HepG2 (cell line): Measurements from ENCODE around the gene DHRS1. TPM values are rescaled to one million over a fixed set of nuclear protein-coding genes. Genes with fewer than 3 reads are reported as not detected.

ENCODE experiments used
- DPF2 ChIP-seq: sonication (generic); formaldehyde crosslinking; IDR thresholded peaks from 2 replicates; pipeline ENCODE4 v1.4.0; 2020; ENCODE audit warnings: mild to moderate bottlenecking, low read depth, missing genetic modification reagents, borderline replicate concordance
- HNRNPH1 ChIP-seq: fragments of 200-400 bp; formaldehyde crosslinking; optimal IDR thresholded peaks from 2 replicates; pipeline ENCODE3; 2017; ENCODE audit warnings: mild to moderate bottlenecking, low read depth, low read length
- KAT8 ChIP-seq: IDR thresholded peaks from 2 replicates; pipeline ENCODE4 v1.6.1; 2016; ENCODE audit warnings: missing genetic modification reagents, missing compliant biosample characterization
- KLF13 ChIP-seq: sonication (generic); formaldehyde crosslinking; IDR thresholded peaks from 2 replicates; pipeline ENCODE4 v1.4.0; 2020; ENCODE audit warnings: mild to moderate bottlenecking, missing genetic modification reagents
- MEIS1 ChIP-seq: sonication (generic); formaldehyde crosslinking; IDR thresholded peaks from 2 replicates; pipeline ENCODE4 v1.9.0; 2021; ENCODE audit warnings: mild to moderate bottlenecking, missing genetic modification reagents, moderate library complexity, borderline replicate concordance
- MTA1 ChIP-seq: sonication (generic); formaldehyde crosslinking; IDR thresholded peaks from 2 replicates; pipeline ENCODE4 v1.4.0; 2020; ENCODE audit warnings: missing genetic modification reagents, mild to moderate bottlenecking, borderline replicate concordance
- NCOA1 ChIP-seq: sonication (generic); formaldehyde crosslinking; IDR thresholded peaks from 2 replicates; pipeline ENCODE4 v1.9.0; 2021; ENCODE audit warnings: missing genetic modification reagents
- PRPF4 ChIP-seq: fragments of 200-400 bp; formaldehyde crosslinking; IDR thresholded peaks from 2 replicates; pipeline ENCODE4 v1.6.1; 2016; ENCODE audit warnings: low read length, low read depth; ENCODE audit not compliant: poor library complexity, severe bottlenecking
- RBM39 ChIP-seq: fragments of 200-400 bp; formaldehyde crosslinking; IDR thresholded peaks from one replicate; pipeline ENCODE4 v1.6.1; 2018; ENCODE audit warnings: antibody characterized with exemption, mild to moderate bottlenecking, low read depth, low read length; ENCODE audit not compliant: poor library complexity, severe bottlenecking
- SALL2 ChIP-seq: sonication (generic); formaldehyde crosslinking; IDR thresholded peaks from 2 replicates; pipeline ENCODE4 v1.8.1; 2023; ENCODE audit warnings: mild to moderate bottlenecking, missing genetic modification reagents, inconsistent platforms
- SIN3A ChIP-seq: IDR thresholded peaks from 2 replicates; pipeline ENCODE4 v1.6.1; 2011; ENCODE audit warnings: low read depth, mild to moderate bottlenecking, control low read depth, low read length, borderline replicate concordance
- SOX6 ChIP-seq, 2 experiments: fragments of 450-650 bp in 1 of 2; sonication (generic) in 1 of 2; formaldehyde crosslinking in 1 of 2; IDR thresholded peaks; 2 replicates each; pipeline versions ENCODE4 v1.4.0 to v1.6.1; 2017 to 2020; ENCODE audit warnings: antibody characterized with exemption in 1 of 2, mild to moderate bottlenecking in 1 of 2, missing genetic modification reagents in 1 of 2
- SP140L ChIP-seq: sonication (generic); formaldehyde crosslinking; IDR thresholded peaks from 2 replicates; pipeline ENCODE4 v1.4.0; 2020; ENCODE audit warnings: missing genetic modification reagents, borderline replicate concordance
- YEATS2 ChIP-seq: sonication (generic); formaldehyde crosslinking; IDR thresholded peaks from 2 replicates; pipeline ENCODE4 v1.4.0; 2020; ENCODE audit warnings: missing genetic modification reagents, borderline replicate concordance
- ZBTB26 ChIP-seq: IDR thresholded peaks from 2 replicates; pipeline ENCODE4 v1.6.1; 2016; ENCODE audit warnings: missing compliant biosample characterization, missing genetic modification reagents, borderline replicate concordance
- ZFYVE20 ChIP-seq: sonication (generic); formaldehyde crosslinking; IDR thresholded peaks from 2 replicates; pipeline ENCODE4 v1.8.0; 2023; ENCODE audit warnings: low read depth, mild to moderate bottlenecking, moderate library complexity, missing genetic modification reagents, borderline replicate concordance
- ZNF333 ChIP-seq: sonication (generic); formaldehyde crosslinking; IDR thresholded peaks from 2 replicates; pipeline ENCODE4 v1.4.0; 2020; ENCODE audit warnings: mild to moderate bottlenecking, missing genetic modification reagents, borderline replicate concordance
- ZNF547 ChIP-seq: sonication (generic); formaldehyde crosslinking; IDR thresholded peaks from 2 replicates; pipeline ENCODE4 v1.5.1; 2020; ENCODE audit warnings: mild to moderate bottlenecking, missing genetic modification reagents
- ZNF577 ChIP-seq: sonication (generic); formaldehyde crosslinking; IDR thresholded peaks from 2 replicates; pipeline ENCODE4 v1.4.0; 2020; ENCODE audit warnings: mild to moderate bottlenecking, low read depth, missing genetic modification reagents, borderline replicate concordance
- ZNF619 ChIP-seq: sonication (generic); formaldehyde crosslinking; IDR thresholded peaks from 2 replicates; pipeline ENCODE4 v1.4.0; 2020; ENCODE audit warnings: mild to moderate bottlenecking, missing genetic modification reagents
- ZNF761 ChIP-seq: sonication (generic); formaldehyde crosslinking; conservative IDR thresholded peaks from 2 replicates; pipeline ENCODE4 v1.4.0; 2020; ENCODE audit warnings: mild to moderate bottlenecking, missing genetic modification reagents
- ZNF850 ChIP-seq: sonication (generic); formaldehyde crosslinking; conservative IDR thresholded peaks from 2 replicates; pipeline ENCODE4 v1.9.0; 2021; ENCODE audit warnings: mild to moderate bottlenecking, missing genetic modification reagents
- polyA plus RNA-seq, 8 experiments: library from polyadenylated mRNA; depleted of rRNA in 3 of 8; stranded (reverse) in 7 of 8; unstranded in 1 of 8; fragments of >200 nt; fragmentation: Illumina TruSeq in 4 of 8; extraction: Trizol in 4 of 8; gene quantifications; 2 replicates each; pipeline versions ENCODE4 v1.2.1 to v1.2.3, GENCODE V29; 2011 to 2016; ENCODE audit warnings: low read depth in 4 of 8, missing spikeins in 1 of 8, mixed read lengths in 1 of 8; ENCODE audit not compliant: insufficient read depth in 1 of 8
- total RNA-seq, 5 experiments: library from RNA; depleted of rRNA; stranded (reverse); fragments of >200 nt; fragmentation: Illumina TruSeq; extraction: Trizol; gene quantifications; 2 replicates each; pipeline ENCODE4 v1.2.3, GENCODE V29; 2016; ENCODE audit warnings: low read depth in 1 of 5
- TF ChIP-seq, protein P1 (sequence below): sonication (generic); formaldehyde crosslinking; IDR thresholded peaks from 2 replicates; pipeline ENCODE4 v1.4.0; 2020; ENCODE audit warnings: missing genetic modification reagents

The DHRS1 gene
- total and polyA plus RNA-seq, 2 of the 13 experiments (the other 11 are each of a cell fraction or from before 2014, with no cell fraction given): 49.8 to 60.8 TPM

DNA sequence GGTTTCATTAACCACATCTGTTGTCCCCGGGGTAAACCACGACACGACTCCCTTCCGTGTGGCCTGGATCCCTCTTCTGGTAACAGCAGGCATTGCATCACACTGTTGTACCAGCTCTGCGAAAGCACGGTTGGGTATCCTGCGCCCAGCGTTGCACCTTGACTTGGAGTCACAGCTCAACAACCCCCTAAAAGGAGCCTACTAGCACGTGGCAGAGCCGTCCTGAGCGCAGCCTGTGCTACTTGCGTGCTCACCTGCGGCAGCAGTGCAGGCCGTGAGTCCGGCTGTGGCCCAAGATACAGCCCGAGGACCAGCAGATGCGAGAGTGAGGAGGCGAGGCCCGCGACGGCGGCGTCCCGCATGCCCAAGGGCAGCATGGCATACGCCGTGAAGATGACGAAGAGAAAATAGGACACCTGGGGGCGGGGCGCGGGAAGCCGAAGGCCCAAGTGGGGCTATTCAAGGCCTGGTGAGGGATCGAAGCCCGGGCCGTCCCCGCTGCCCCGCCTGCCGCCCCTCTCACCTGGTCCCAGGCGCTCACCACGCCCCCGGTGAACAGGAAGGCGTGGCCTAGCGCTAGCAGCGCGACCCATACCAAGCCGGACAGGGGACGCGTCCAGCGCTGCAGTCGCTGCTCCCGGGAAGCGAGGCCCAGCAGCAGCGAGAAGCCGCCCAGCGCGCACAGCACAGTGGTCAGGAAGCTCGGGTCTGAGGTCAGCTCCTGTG lies 32.9 kb upstream of the DHRS1 start (continued):
- TF ChIP-seq ZNF850 (CRISPR knock-in tag) (no peak), MTA1 (CRISPR knock-in tag) (peak; percentile 95; the same call in 1 of the 2 replicates), DPF2 (CRISPR knock-in tag) (peak; percentile 22), SALL2 (CRISPR knock-in tag) (no peak), PRPF4 (no peak), ZBTB26 (peak; percentile 84), ZFYVE20 (CRISPR knock-in tag) (peak; percentile 96), NCOA1 (CRISPR knock-in tag) (peak; percentile 98), SOX6 (IDR thresholded peaks at IDR 0.05) (no peak), SOX6 (CRISPR knock-in tag; IDR thresholded peaks at IDR 0.05) (peak; percentile 63), ZNF761 (CRISPR knock-in tag) (peak; percentile 99), HNRNPH1 (no peak), KAT8 (CRISPR knock-in tag) (peak; percentile 71; the same call in 1 of the 2 replicates), MEIS1 (CRISPR knock-in tag) (peak; percentile 95; the same call in 1 of the 2 replicates), ZNF619 (CRISPR knock-in tag) (peak; percentile 95; the same call in 1 of the 2 replicates), ZNF333 (CRISPR knock-in tag) (peak; percentile 96), ZNF547 (peak; percentile 97), RBM39 (peak; percentile 17), SP140L (peak; percentile 84; the same call in 1 of the 2 replicates), KLF13 (CRISPR knock-in tag) (peak; percentile 99), YEATS2 (CRISPR knock-in tag) (peak; percentile 87; the same call in 1 of the 2 replicates), ZNF577 (CRISPR knock-in tag) (no peak; the same call in 1 of the 2 replicates), SIN3A (no peak)
- TF ChIP-seq, protein P1, sequence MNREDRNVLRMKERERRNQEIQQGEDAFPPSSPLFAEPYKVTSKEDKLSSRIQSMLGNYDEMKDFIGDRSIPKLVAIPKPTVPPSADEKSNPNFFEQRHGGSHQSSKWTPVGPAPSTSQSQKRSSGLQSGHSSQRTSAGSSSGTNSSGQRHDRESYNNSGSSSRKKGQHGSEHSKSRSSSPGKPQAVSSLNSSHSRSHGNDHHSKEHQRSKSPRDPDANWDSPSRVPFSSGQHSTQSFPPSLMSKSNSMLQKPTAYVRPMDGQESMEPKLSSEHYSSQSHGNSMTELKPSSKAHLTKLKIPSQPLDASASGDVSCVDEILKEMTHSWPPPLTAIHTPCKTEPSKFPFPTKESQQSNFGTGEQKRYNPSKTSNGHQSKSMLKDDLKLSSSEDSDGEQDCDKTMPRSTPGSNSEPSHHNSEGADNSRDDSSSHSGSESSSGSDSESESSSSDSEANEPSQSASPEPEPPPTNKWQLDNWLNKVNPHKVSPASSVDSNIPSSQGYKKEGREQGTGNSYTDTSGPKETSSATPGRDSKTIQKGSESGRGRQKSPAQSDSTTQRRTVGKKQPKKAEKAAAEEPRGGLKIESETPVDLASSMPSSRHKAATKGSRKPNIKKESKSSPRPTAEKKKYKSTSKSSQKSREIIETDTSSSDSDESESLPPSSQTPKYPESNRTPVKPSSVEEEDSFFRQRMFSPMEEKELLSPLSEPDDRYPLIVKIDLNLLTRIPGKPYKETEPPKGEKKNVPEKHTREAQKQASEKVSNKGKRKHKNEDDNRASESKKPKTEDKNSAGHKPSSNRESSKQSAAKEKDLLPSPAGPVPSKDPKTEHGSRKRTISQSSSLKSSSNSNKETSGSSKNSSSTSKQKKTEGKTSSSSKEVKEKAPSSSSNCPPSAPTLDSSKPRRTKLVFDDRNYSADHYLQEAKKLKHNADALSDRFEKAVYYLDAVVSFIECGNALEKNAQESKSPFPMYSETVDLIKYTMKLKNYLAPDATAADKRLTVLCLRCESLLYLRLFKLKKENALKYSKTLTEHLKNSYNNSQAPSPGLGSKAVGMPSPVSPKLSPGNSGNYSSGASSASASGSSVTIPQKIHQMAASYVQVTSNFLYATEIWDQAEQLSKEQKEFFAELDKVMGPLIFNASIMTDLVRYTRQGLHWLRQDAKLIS (CRISPR knock-in tag): peak; percentile 56; the same call in 1 of the 2 replicates
